Measurements from ENCODE around the gene FREY1.

FREY1 gene

GRCh38 chr11:45899086-45899447 lies 8.0 kb downstream of the FREY1 start:
- Histone ChIP-seq H2BK5ac (ENCODE audit: low read depth, low read length, poor library complexity, severe bottlenecking) (no peak overlapping the region), H2BK15ac (ENCODE audit: low read depth, poor library complexity, severe bottlenecking) (no peak overlapping the region), H4K91ac (ENCODE audit: low read length) (no peak overlapping the region), H3K14ac (ENCODE audit: low read length in 2 of 2) (no peak overlapping the region), H2BK120ac (ENCODE audit: low read depth, low read length) (no peak overlapping the region), H3K9ac (ENCODE audit: low read length) (peak overlapping the region; percentile 89), H3K4me1 (ENCODE audit: control insufficient read depth, insufficient read depth, low read depth, low read length) (peaks cover 27% of the 10 kb centered on the region), H3K79me1 (replicated peaks; ENCODE audit: low read length, poor library complexity, severe bottlenecking) (peaks cover 3% of the 10 kb centered on the region), H3K18ac (ENCODE audit: low read depth in 1 of 2, low read length in 2 of 2) (no peak overlapping the region), H3K4ac (ENCODE audit: low read depth in 1 of 2, low read length in 2 of 2) (no peak overlapping the region), H3K9me3 (ENCODE audit: control insufficient read depth, low read length) (no peaks in the 10 kb centered on the region), H3K4me3 (ENCODE audit: insufficient read depth in 1 of 2, low read depth in 1 of 2, low read length in 2 of 2) (peak overlapping the region; percentile 29 to 71), H3K36me3 (ENCODE audit: control insufficient read depth in 1 of 2, insufficient read depth in 2 of 2, low read depth in 1 of 2, low read length in 2 of 2) (peaks cover 14 to 20% of the 10 kb centered on the region in 2 experiments), H3K27me3 (ENCODE audit: control insufficient read depth in 1 of 2, insufficient read depth in 1 of 2, low read length in 2 of 2) (peaks cover 27 to 55% of the 10 kb centered on the region in 2 experiments), H2AK5ac (ENCODE audit: low read length, severe bottlenecking) (no peak overlapping the region), H3K4me2 (ENCODE audit: low read length, poor library complexity, severe bottlenecking) (peak overlapping the region; percentile 51), H4K8ac (ENCODE audit: low read length) (no peak overlapping the region), H2BK12ac (ENCODE audit: low read length in 2 of 2) (no peak overlapping the region), H3K23ac (ENCODE audit: low read length in 2 of 2) (no peak overlapping the region), H3K27ac (ENCODE audit: low read length, poor library complexity, severe bottlenecking) (no peak overlapping the region), H2AFZ (ENCODE audit: low read depth, low read length) (no peak overlapping the region)
- WGBS: 2% methylated on average over 3 of the region's 3 CpGs
- no peak for DNase-seq

- no peak overlapping the region for H2BK5ac ChIP-seq (ENCODE audit: low read depth, low read length, poor library complexity, severe bottlenecking)
- no peak overlapping the region for H3K9ac ChIP-seq (ENCODE audit: low read length)
- H2BK12ac ChIP-seq (ENCODE audit: low read length in 2 of 2): no peak overlapping the region
- H3K23ac ChIP-seq (ENCODE audit: low read length in 2 of 2): no peak overlapping the region
- no peak overlapping the region for H3K18ac ChIP-seq (ENCODE audit: low read depth in 1 of 2, low read length in 2 of 2)
- peaks cover 3% of the 10 kb centered on the region for H3K79me1 ChIP-seq (replicated peaks; ENCODE audit: low read length, poor library complexity, severe bottlenecking)
- H3K27ac ChIP-seq (ENCODE audit: low read length, poor library complexity, severe bottlenecking): no peak overlapping the region
- DNase-seq: no peak
- H3K4ac ChIP-seq (ENCODE audit: low read depth in 1 of 2, low read length in 2 of 2): no peak overlapping the region
- no peak overlapping the region for H2AK5ac ChIP-seq (ENCODE audit: low read length, severe bottlenecking)
- no peak overlapping the region for H2AFZ ChIP-seq (ENCODE audit: low read depth, low read length)
- H3K4me1 ChIP-seq (ENCODE audit: control insufficient read depth, insufficient read depth, low read depth, low read length): peaks cover 23% of the 10 kb centered on the region
- H3K14ac ChIP-seq (ENCODE audit: low read length in 2 of 2): no peak overlapping the region
- H2BK15ac ChIP-seq (ENCODE audit: low read depth, poor library complexity, severe bottlenecking): peak overlapping the region; percentile 1
- H3K36me3 ChIP-seq (ENCODE audit: control insufficient read depth in 1 of 2, insufficient read depth in 2 of 2, low read depth in 1 of 2, low read length in 2 of 2): peaks cover 0 to 7% of the 10 kb centered on the region in 2 experiments
- no peak overlapping the region for H4K91ac ChIP-seq (ENCODE audit: low read length)
- 76% methylated on average over 6 of the region's 6 CpGs for WGBS
- H3K9me3 ChIP-seq (ENCODE audit: control insufficient read depth, low read length): no peaks in the 10 kb centered on the region
- no peak overlapping the region for H3K4me3 ChIP-seq (ENCODE audit: insufficient read depth in 1 of 2, low read depth in 1 of 2, low read length in 2 of 2)
- H2BK120ac ChIP-seq (ENCODE audit: low read depth, low read length): no peak overlapping the region
- H3K4me2 ChIP-seq (ENCODE audit: low read length, poor library complexity, severe bottlenecking): no peak overlapping the region
- no peak overlapping the region for H4K8ac ChIP-seq (ENCODE audit: low read length)
- peaks cover 37 to 66% of the 10 kb centered on the region in 2 experiments for H3K27me3 ChIP-seq (ENCODE audit: control insufficient read depth in 1 of 2, insufficient read depth in 1 of 2, low read length in 2 of 2)
These were observed 9.5 kb downstream of the FREY1 start for GRCh38 chr11:45897556-45897955.

- no peak overlapping the region for H4K91ac ChIP-seq (ENCODE audit: low read length)
- no peak overlapping the region for H3K27ac ChIP-seq (ENCODE audit: low read length, poor library complexity, severe bottlenecking)
- no peak overlapping the region for H2AFZ ChIP-seq (ENCODE audit: low read depth, low read length)
- no peak overlapping the region for H3K4me3 ChIP-seq (ENCODE audit: insufficient read depth in 1 of 2, low read depth in 1 of 2, low read length in 2 of 2)
- H3K27me3 ChIP-seq (ENCODE audit: control insufficient read depth in 1 of 2, insufficient read depth in 1 of 2, low read length in 2 of 2): peaks cover 38 to 65% of the 10 kb centered on the region in 2 experiments
- no peak overlapping the region for H3K4ac ChIP-seq (ENCODE audit: low read depth in 1 of 2, low read length in 2 of 2)
- no peak for DNase-seq
- no peak overlapping the region for H3K9ac ChIP-seq (ENCODE audit: low read length)
- no peak overlapping the region for H3K14ac ChIP-seq (ENCODE audit: low read length in 2 of 2)
- H4K8ac ChIP-seq (ENCODE audit: low read length): no peak overlapping the region
- WGBS: 23% methylated on average over 19 of the region's 19 CpGs
- H3K9me3 ChIP-seq (ENCODE audit: control insufficient read depth, low read length): no peaks in the 10 kb centered on the region
- H3K4me1 ChIP-seq (ENCODE audit: control insufficient read depth, insufficient read depth, low read depth, low read length): peaks cover 21% of the 10 kb centered on the region
- H3K36me3 ChIP-seq (ENCODE audit: control insufficient read depth in 1 of 2, insufficient read depth in 2 of 2, low read depth in 1 of 2, low read length in 2 of 2): no peaks in the 10 kb centered on the region
- H2BK15ac ChIP-seq (ENCODE audit: low read depth, poor library complexity, severe bottlenecking): no peak overlapping the region
- H3K18ac ChIP-seq (ENCODE audit: low read depth in 1 of 2, low read length in 2 of 2): no peak overlapping the region
- no peak overlapping the region for H2BK120ac ChIP-seq (ENCODE audit: low read depth, low read length)
- H2AK5ac ChIP-seq (ENCODE audit: low read length, severe bottlenecking): no peak overlapping the region
- H3K4me2 ChIP-seq (ENCODE audit: low read length, poor library complexity, severe bottlenecking): no peak overlapping the region
- H2BK5ac ChIP-seq (ENCODE audit: low read depth, low read length, poor library complexity, severe bottlenecking): no peak overlapping the region
- no peak overlapping the region for H2BK12ac ChIP-seq (ENCODE audit: low read length in 2 of 2)
- no peak overlapping the region for H3K23ac ChIP-seq (ENCODE audit: low read length in 2 of 2)
- H3K79me1 ChIP-seq (replicated peaks; ENCODE audit: low read length, poor library complexity, severe bottlenecking): peaks cover 3% of the 10 kb centered on the region
These were observed 10.6 kb downstream of the FREY1 start for GRCh38 chr11:45896422-45896984.

- Histone ChIP-seq H2BK15ac (ENCODE audit: low read depth, poor library complexity, severe bottlenecking) (no peak overlapping the region), H2AFZ (ENCODE audit: low read depth, low read length) (no peak overlapping the region), H2BK12ac (ENCODE audit: low read length in 2 of 2) (no peak overlapping the region), H2AK5ac (ENCODE audit: low read length, severe bottlenecking) (no peak overlapping the region), H3K9ac (ENCODE audit: low read length) (no peak overlapping the region), H3K79me1 (replicated peaks; ENCODE audit: low read length, poor library complexity, severe bottlenecking) (peaks cover 2% of the 10 kb centered on the region), H3K27me3 (ENCODE audit: control insufficient read depth in 1 of 2, insufficient read depth in 1 of 2, low read length in 2 of 2) (peaks cover 42 to 65% of the 10 kb centered on the region in 2 experiments), H3K18ac (ENCODE audit: low read depth in 1 of 2, low read length in 2 of 2) (no peak overlapping the region), H3K23ac (ENCODE audit: low read length in 2 of 2) (no peak overlapping the region), H3K4me3 (ENCODE audit: insufficient read depth in 1 of 2, low read depth in 1 of 2, low read length in 2 of 2) (no peak overlapping the region), H3K36me3 (ENCODE audit: control insufficient read depth in 1 of 2, insufficient read depth in 2 of 2, low read depth in 1 of 2, low read length in 2 of 2) (no peaks in the 10 kb centered on the region), H3K4ac (ENCODE audit: low read depth in 1 of 2, low read length in 2 of 2) (no peak overlapping the region), H4K8ac (ENCODE audit: low read length) (no peak overlapping the region), H4K91ac (ENCODE audit: low read length) (no peak overlapping the region), H3K27ac (ENCODE audit: low read length, poor library complexity, severe bottlenecking) (no peak overlapping the region), H3K4me2 (ENCODE audit: low read length, poor library complexity, severe bottlenecking) (no peak overlapping the region), H3K9me3 (ENCODE audit: control insufficient read depth, low read length) (no peaks in the 10 kb centered on the region), H2BK5ac (ENCODE audit: low read depth, low read length, poor library complexity, severe bottlenecking) (no peak overlapping the region), H3K4me1 (ENCODE audit: control insufficient read depth, insufficient read depth, low read depth, low read length) (peaks cover 16% of the 10 kb centered on the region), H3K14ac (ENCODE audit: low read length in 2 of 2) (no peak overlapping the region), H2BK120ac (ENCODE audit: low read depth, low read length) (no peak overlapping the region)
- DNase-seq: no peak
- WGBS: 81% methylated on average over 6 of the region's 8 CpGs
These were observed 11.4 kb downstream of the FREY1 start for GRCh38 chr11:45895553-45896259.
